ENCODE data around the gene USE1.

Gene USE1

GRCh38 chr19:17205237-17206140 is 9.7 kb upstream of the USE1 start:
- WGBS, 2 experiments = 88 to 89% methylated on average over 27 of the region's 27 CpGs
- Histone ChIP-seq H3K36me3 (ENCODE audit: control insufficient read depth, insufficient read depth, low read length) (peaks cover 11% of the 10 kb centered on the region), H3K27me3 (ENCODE audit: control insufficient read depth, insufficient read depth, low read length, poor library complexity, severe bottlenecking) (no peaks in the 10 kb centered on the region)

GRCh38 chr19:17206736-17207581 is 8.2 kb upstream of the USE1 start:
- peaks cover 9% of the 10 kb centered on the region for H3K36me3 ChIP-seq (ENCODE audit: control insufficient read depth, insufficient read depth, low read length)
- 95 to 96% methylated on average over 24 to 25 of the region's 25 CpGs for WGBS, 2 experiments

More at GRCh38 chr19:17205237-17206140, 9.7 kb upstream of the USE1 start:
- Histone ChIP-seq H3K9me3 (ENCODE audit: control insufficient read depth, low read length) (no peaks in the 10 kb centered on the region), H3K4me3 (ENCODE audit: insufficient read depth, low read depth, low read length) (no peak overlapping the region), H3K27ac (ENCODE audit: insufficient read depth, low read depth, low read length, poor library complexity, severe bottlenecking) (no peak overlapping the region), H3K4me1 (ENCODE audit: control insufficient read depth, insufficient read depth, low read length) (no peaks in the 10 kb centered on the region)

GRCh38 chr19:17209126-17210036 is 5.8 kb upstream of the USE1 start:
- Histone ChIP-seq H3K27ac (ENCODE audit: insufficient read depth, low read depth, low read length, poor library complexity, severe bottlenecking) (no peak overlapping the region), H3K4me3 (ENCODE audit: insufficient read depth, low read depth, low read length) (no peak overlapping the region), H3K27me3 (ENCODE audit: control insufficient read depth, insufficient read depth, low read length, poor library complexity, severe bottlenecking) (no peaks in the 10 kb centered on the region), H3K36me3 (ENCODE audit: control insufficient read depth, insufficient read depth, low read length) (peaks cover 4% of the 10 kb centered on the region), H3K9me3 (ENCODE audit: control insufficient read depth, low read length) (no peaks in the 10 kb centered on the region), H3K4me1 (ENCODE audit: control insufficient read depth, insufficient read depth, low read length) (no peaks in the 10 kb centered on the region)
- WGBS, 2 experiments = 54 to 58% methylated on average over 28 of the region's 28 CpGs

More at GRCh38 chr19:17206736-17207581, 8.2 kb upstream of the USE1 start:
- Histone ChIP-seq H3K4me1 (ENCODE audit: control insufficient read depth, insufficient read depth, low read length) (no peaks in the 10 kb centered on the region), H3K4me3 (ENCODE audit: insufficient read depth, low read depth, low read length) (no peak overlapping the region), H3K27me3 (ENCODE audit: control insufficient read depth, insufficient read depth, low read length, poor library complexity, severe bottlenecking) (no peaks in the 10 kb centered on the region), H3K9me3 (ENCODE audit: control insufficient read depth, low read length) (no peaks in the 10 kb centered on the region), H3K27ac (ENCODE audit: insufficient read depth, low read depth, low read length, poor library complexity, severe bottlenecking) (no peak overlapping the region)

GRCh38 chr19:17210296-17210695 is 4.9 kb upstream of the USE1 start:
- H3K4me1 ChIP-seq (ENCODE audit: control insufficient read depth, insufficient read depth, low read length) = no peaks in the 10 kb centered on the region
- H3K9me3 ChIP-seq (ENCODE audit: control insufficient read depth, low read length) = no peaks in the 10 kb centered on the region
- H3K36me3 ChIP-seq (ENCODE audit: control insufficient read depth, insufficient read depth, low read length) = peaks cover 4% of the 10 kb centered on the region
- H3K4me3 ChIP-seq (ENCODE audit: insufficient read depth, low read depth, low read length) = no peak overlapping the region
- no peak overlapping the region for H3K27ac ChIP-seq (ENCODE audit: insufficient read depth, low read depth, low read length, poor library complexity, severe bottlenecking)
- WGBS, 2 experiments = 95% methylated on average over 14 of the region's 14 CpGs
- no peaks in the 10 kb centered on the region for H3K27me3 ChIP-seq (ENCODE audit: control insufficient read depth, insufficient read depth, low read length, poor library complexity, severe bottlenecking)

GRCh38 chr19:17211547-17212446 is 3.4 kb upstream of the USE1 start:
- no peaks in the 10 kb centered on the region for H3K9me3 ChIP-seq (ENCODE audit: control insufficient read depth, low read length)
- peaks cover 2% of the 10 kb centered on the region for H3K36me3 ChIP-seq (ENCODE audit: control insufficient read depth, insufficient read depth, low read length)
- 96% methylated on average over 57 to 58 of the region's 58 CpGs for WGBS, 2 experiments
- no peaks in the 10 kb centered on the region for H3K27me3 ChIP-seq (ENCODE audit: control insufficient read depth, insufficient read depth, low read length, poor library complexity, severe bottlenecking)
- peaks cover 5% of the 10 kb centered on the region for H3K4me1 ChIP-seq (ENCODE audit: control insufficient read depth, insufficient read depth, low read length)
- no peak overlapping the region for H3K27ac ChIP-seq (ENCODE audit: insufficient read depth, low read depth, low read length, poor library complexity, severe bottlenecking)
- H3K4me3 ChIP-seq (ENCODE audit: insufficient read depth, low read depth, low read length) = no peak overlapping the region

GRCh38 chr19:17213334-17213733 is 1.8 kb upstream of the USE1 start:
- H3K9me3 ChIP-seq (ENCODE audit: control insufficient read depth, low read length) = no peaks in the 10 kb centered on the region
- H3K27me3 ChIP-seq (ENCODE audit: control insufficient read depth, insufficient read depth, low read length, poor library complexity, severe bottlenecking) = no peaks in the 10 kb centered on the region
- H3K4me3 ChIP-seq (ENCODE audit: insufficient read depth, low read depth, low read length) = no peak overlapping the region
- peaks cover 5% of the 10 kb centered on the region for H3K4me1 ChIP-seq (ENCODE audit: control insufficient read depth, insufficient read depth, low read length)
- 93 to 94% methylated on average over 5 of the region's 5 CpGs for WGBS, 2 experiments
- H3K36me3 ChIP-seq (ENCODE audit: control insufficient read depth, insufficient read depth, low read length) = no peaks in the 10 kb centered on the region
- H3K27ac ChIP-seq (ENCODE audit: insufficient read depth, low read depth, low read length, poor library complexity, severe bottlenecking) = no peak overlapping the region

GRCh38 chr19:17214508-17215126 is 540 bp upstream of the USE1 start:
- peaks cover 5% of the 10 kb centered on the region for H3K4me1 ChIP-seq (ENCODE audit: control insufficient read depth, insufficient read depth, low read length)
- no peaks in the 10 kb centered on the region for H3K9me3 ChIP-seq (ENCODE audit: control insufficient read depth, low read length)
- no peaks in the 10 kb centered on the region for H3K36me3 ChIP-seq (ENCODE audit: control insufficient read depth, insufficient read depth, low read length)
- H3K27me3 ChIP-seq (ENCODE audit: control insufficient read depth, insufficient read depth, low read length, poor library complexity, severe bottlenecking) = no peaks in the 10 kb centered on the region
- peak overlapping the region; percentile 84 for H3K27ac ChIP-seq (ENCODE audit: insufficient read depth, low read depth, low read length, poor library complexity, severe bottlenecking)
- peak overlapping the region; percentile 77 for H3K4me3 ChIP-seq (ENCODE audit: insufficient read depth, low read depth, low read length)
- WGBS, 2 experiments = 42 to 48% methylated on average over 16 of the region's 16 CpGs

- H3K27ac ChIP-seq (ENCODE audit: insufficient read depth, low read depth, low read length, poor library complexity, severe bottlenecking) = no peak overlapping the region
These were observed 1.0 kb downstream of the USE1 start for GRCh38 chr19:17216058-17216670.

More at GRCh38 chr19:17216058-17216670, 1.0 kb downstream of the USE1 start:
- peak overlapping the region; percentile 77 for H3K4me3 ChIP-seq (ENCODE audit: insufficient read depth, low read depth, low read length)
- H3K4me1 ChIP-seq (ENCODE audit: control insufficient read depth, insufficient read depth, low read length) = peaks cover 5% of the 10 kb centered on the region
- no peaks in the 10 kb centered on the region for H3K36me3 ChIP-seq (ENCODE audit: control insufficient read depth, insufficient read depth, low read length)
- H3K27me3 ChIP-seq (ENCODE audit: control insufficient read depth, insufficient read depth, low read length, poor library complexity, severe bottlenecking) = no peaks in the 10 kb centered on the region
- no peaks in the 10 kb centered on the region for H3K9me3 ChIP-seq (ENCODE audit: control insufficient read depth, low read length)
- WGBS, 2 experiments = 95 to 97% methylated on average over 13 of the region's 13 CpGs

All from ectodermal cell (in vitro differentiated cells).